Measurements from ENCODE around the gene RPL28.
"Not testable (repeated sequence)": the region's sequence is repeated elsewhere in the genome, so short reads cannot be mapped to it uniquely, and the experiment has no call there.

Gene RPL28

GRCh38 chr19:55446060-55446459 is 60.3 kb downstream of the RPL28 start:
- Histone ChIP-seq H3K27ac (ENCODE audit: low read depth, low read length) (no peak overlapping the region), H3K36me3 (ENCODE audit: control insufficient read depth, insufficient read depth, low read length) (no peaks in the 10 kb centered on the region), H3K9me3 (ENCODE audit: control insufficient read depth, insufficient read depth, low read length) (no peaks in the 10 kb centered on the region), H3K27me3 (ENCODE audit: control insufficient read depth, insufficient read depth, low read length) (peaks cover 97% of the 10 kb centered on the region), H3K9ac (ENCODE audit: low read depth, low read length) (no peak overlapping the region), H3K4me1 (ENCODE audit: control insufficient read depth, insufficient read depth, low read length) (peaks cover under 1% of the 10 kb centered on the region; the same call in 1 of the 2 replicates), H3K4me3 (ENCODE audit: low read depth, low read length) (no peak overlapping the region)

- Histone ChIP-seq H3K27ac (ENCODE audit: low read depth, low read length) (no peak overlapping the region), H3K9me3 (ENCODE audit: control insufficient read depth, insufficient read depth, low read length) (no peaks in the 10 kb centered on the region), H3K36me3 (ENCODE audit: control insufficient read depth, insufficient read depth, low read length) (no peaks in the 10 kb centered on the region), H3K4me1 (ENCODE audit: control insufficient read depth, insufficient read depth, low read length) (peaks cover 4% of the 10 kb centered on the region; the same call in 1 of the 2 replicates), H3K27me3 (ENCODE audit: control insufficient read depth, insufficient read depth, low read length) (peaks cover 96% of the 10 kb centered on the region), H3K9ac (ENCODE audit: low read depth, low read length) (no peak overlapping the region), H3K4me3 (ENCODE audit: low read depth, low read length) (no peak overlapping the region)
Observed at GRCh38 chr19:55447421-55448174, 61.9 kb downstream of the RPL28 start.

- not testable (repeated sequence) for H3K4me3 ChIP-seq (ENCODE audit: low read depth, low read length); H3K4me1 ChIP-seq (ENCODE audit: control insufficient read depth, insufficient read depth, low read length); H3K36me3 ChIP-seq (ENCODE audit: control insufficient read depth, insufficient read depth, low read length); H3K9me3 ChIP-seq (ENCODE audit: control insufficient read depth, insufficient read depth, low read length); H3K27ac ChIP-seq (ENCODE audit: low read depth, low read length); H3K9ac ChIP-seq (ENCODE audit: low read depth, low read length)
- H3K27me3 ChIP-seq (ENCODE audit: control insufficient read depth, insufficient read depth, low read length) = peaks cover 91% of the 10 kb centered on the region
Observed at GRCh38 chr19:55448175-55448490, 62.4 kb downstream of the RPL28 start.

GRCh38 chr19:55449469-55449868 is 63.7 kb downstream of the RPL28 start:
- peaks cover 8% of the 10 kb centered on the region; the same call in 1 of the 2 replicates for H3K36me3 ChIP-seq (ENCODE audit: control insufficient read depth, insufficient read depth, low read length)
- no peak overlapping the region for H3K9ac ChIP-seq (ENCODE audit: low read depth, low read length)
- H3K4me1 ChIP-seq (ENCODE audit: control insufficient read depth, insufficient read depth, low read length) = peaks cover 4% of the 10 kb centered on the region; the same call in 1 of the 2 replicates
- no peak overlapping the region for H3K4me3 ChIP-seq (ENCODE audit: low read depth, low read length)
- no peak overlapping the region for H3K27ac ChIP-seq (ENCODE audit: low read depth, low read length)
- peaks cover 78% of the 10 kb centered on the region for H3K27me3 ChIP-seq (ENCODE audit: control insufficient read depth, insufficient read depth, low read length)
- H3K9me3 ChIP-seq (ENCODE audit: control insufficient read depth, insufficient read depth, low read length) = no peaks in the 10 kb centered on the region

- no peaks in the 10 kb centered on the region for H3K9me3 ChIP-seq (ENCODE audit: control insufficient read depth, insufficient read depth, low read length)
- H3K27ac ChIP-seq (ENCODE audit: low read depth, low read length) = no peak overlapping the region
- peak overlapping the region; percentile 45 for H3K4me3 ChIP-seq (ENCODE audit: low read depth, low read length)
- H3K9ac ChIP-seq (ENCODE audit: low read depth, low read length) = no peak overlapping the region
- peaks cover 18% of the 10 kb centered on the region for H3K36me3 ChIP-seq (ENCODE audit: control insufficient read depth, insufficient read depth, low read length)
- H3K4me1 ChIP-seq (ENCODE audit: control insufficient read depth, insufficient read depth, low read length) = peaks cover 4% of the 10 kb centered on the region; the same call in 1 of the 2 replicates
- peaks cover 61% of the 10 kb centered on the region for H3K27me3 ChIP-seq (ENCODE audit: control insufficient read depth, insufficient read depth, low read length)
Observed at GRCh38 chr19:55451163-55451964, 65.6 kb downstream of the RPL28 start.

- Histone ChIP-seq H3K36me3 (ENCODE audit: control insufficient read depth, insufficient read depth, low read length) (peaks cover 22% of the 10 kb centered on the region), H3K9me3 (ENCODE audit: control insufficient read depth, insufficient read depth, low read length) (no peaks in the 10 kb centered on the region), H3K4me1 (ENCODE audit: control insufficient read depth, insufficient read depth, low read length) (peaks cover 4% of the 10 kb centered on the region; the same call in 1 of the 2 replicates), H3K27ac (ENCODE audit: low read depth, low read length) (no peak overlapping the region), H3K9ac (ENCODE audit: low read depth, low read length) (no peak overlapping the region), H3K4me3 (ENCODE audit: low read depth, low read length) (peak overlapping the region; percentile 57), H3K27me3 (ENCODE audit: control insufficient read depth, insufficient read depth, low read length) (peaks cover 53% of the 10 kb centered on the region)
Observed at GRCh38 chr19:55451965-55452748, 66.4 kb downstream of the RPL28 start.
